ENCODE data around the gene ARFGEF3.

The ARFGEF3 gene

GRCh38 chr6:138309695-138310094 lies 148.0 kb downstream of the ARFGEF3 start:
- no peak for DNase-seq (ENCODE audit: low read depth)

GRCh38 chr6:138310294-138310693 lies 148.6 kb downstream of the ARFGEF3 start:
- DNase-seq (ENCODE audit: low read depth) = no peak

- no peak for DNase-seq (ENCODE audit: low read depth)
These were observed 149.1 kb downstream of the ARFGEF3 start for GRCh38 chr6:138310821-138311220.

- DNase-seq (ENCODE audit: low read depth) = no peak
These were observed 149.5 kb downstream of the ARFGEF3 start for GRCh38 chr6:138311268-138311667.

- DNase-seq (ENCODE audit: low read depth) = no peak
These were observed 157.1 kb downstream of the ARFGEF3 start for GRCh38 chr6:138318741-138319375.

- DNase-seq (ENCODE audit: low read depth) = no peak
These were observed 160.2 kb downstream of the ARFGEF3 start for GRCh38 chr6:138321934-138322333.

- no peak for DNase-seq (ENCODE audit: low read depth)
These were observed 162.1 kb downstream of the ARFGEF3 start for GRCh38 chr6:138323821-138324220.

- no peak for DNase-seq (ENCODE audit: low read depth)
These were observed 166.5 kb downstream of the ARFGEF3 start for GRCh38 chr6:138328210-138328609.

- DNase-seq (ENCODE audit: low read depth) = no peak
These were observed 169.0 kb downstream of the ARFGEF3 start for GRCh38 chr6:138330763-138331162.

GRCh38 chr6:138331444-138331843 lies 169.7 kb downstream of the ARFGEF3 start:
- DNase-seq (ENCODE audit: low read depth) = no peak

GRCh38 chr6:138331984-138332383 lies 170.2 kb downstream of the ARFGEF3 start:
- DNase-seq (ENCODE audit: low read depth) = no peak

GRCh38 chr6:138334000-138334399 lies 172.3 kb downstream of the ARFGEF3 start:
- no peak for DNase-seq (ENCODE audit: low read depth)

- DNase-seq (ENCODE audit: low read depth) = no peak
These were observed 173.2 kb downstream of the ARFGEF3 start for GRCh38 chr6:138334963-138335362.

GRCh38 chr6:138336221-138336620 lies 174.5 kb downstream of the ARFGEF3 start:
- no peak for DNase-seq (ENCODE audit: low read depth)

GRCh38 chr6:138337076-138337475 lies 175.3 kb downstream of the ARFGEF3 start:
- DNase-seq (ENCODE audit: low read depth) = no peak

- DNase-seq (ENCODE audit: low read depth) = no peak
These were observed 177.3 kb downstream of the ARFGEF3 start for GRCh38 chr6:138339024-138339423.

- no peak for DNase-seq (ENCODE audit: low read depth)
These were observed 179.4 kb downstream of the ARFGEF3 start for GRCh38 chr6:138341176-138341575.

GRCh38 chr6:138343112-138343511 lies 181.4 kb downstream of the ARFGEF3 start:
- no peak for DNase-seq (ENCODE audit: low read depth)

- no peak for DNase-seq (ENCODE audit: low read depth)
These were observed 184.0 kb downstream of the ARFGEF3 start for GRCh38 chr6:138345565-138346285.

- peak; percentile 60 for DNase-seq (ENCODE audit: low read depth)
These were observed 184.8 kb downstream of the ARFGEF3 start for GRCh38 chr6:138346302-138347195.

- DNase-seq (ENCODE audit: low read depth) = no peak
These were observed 186.1 kb downstream of the ARFGEF3 start for GRCh38 chr6:138347864-138348263.

- peak; percentile 46 for DNase-seq (ENCODE audit: low read depth)
These were observed 188.2 kb downstream of the ARFGEF3 start for GRCh38 chr6:138349891-138350290.

GRCh38 chr6:138357928-138358327 lies 196.2 kb downstream of the ARFGEF3 start:
- no peak for DNase-seq (ENCODE audit: low read depth)

Data from GM04503 (cell line).